DMS 273 (cell line): Measurements from ENCODE around the gene STK32B.
"Not testable (repeated sequence)": the region's sequence is repeated elsewhere in the genome, so short reads cannot be mapped to it uniquely, and the experiment has no call there.

Experiments used
- DNase-seq: peaks from one replicate; lab custom pipeline; 2025; ENCODE audit not compliant: unreplicated experiment; lab: John Stamatoyannopoulos, UW

The STK32B gene

DNA sequence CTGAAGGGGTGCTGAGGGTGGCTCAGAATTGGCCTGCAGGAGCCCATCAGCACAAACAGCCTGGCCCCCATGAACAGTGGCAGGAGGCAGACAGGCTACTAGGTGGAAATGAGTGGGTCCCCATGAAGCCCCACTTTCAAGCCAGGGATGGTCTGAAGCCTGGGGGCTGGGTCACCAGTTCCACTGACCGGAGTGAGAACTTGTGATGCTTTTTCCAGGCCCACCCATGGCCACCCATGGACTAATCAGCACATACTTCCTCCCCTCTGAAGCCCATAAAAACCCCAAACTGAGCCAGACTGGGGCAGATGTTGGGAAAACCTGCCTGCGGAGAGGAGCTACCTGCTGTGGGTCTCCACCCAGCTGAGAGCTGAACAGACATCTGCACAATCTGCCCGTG, 372.9 kb downstream of the STK32B start:
- DNase-seq, result no peak

DNA sequence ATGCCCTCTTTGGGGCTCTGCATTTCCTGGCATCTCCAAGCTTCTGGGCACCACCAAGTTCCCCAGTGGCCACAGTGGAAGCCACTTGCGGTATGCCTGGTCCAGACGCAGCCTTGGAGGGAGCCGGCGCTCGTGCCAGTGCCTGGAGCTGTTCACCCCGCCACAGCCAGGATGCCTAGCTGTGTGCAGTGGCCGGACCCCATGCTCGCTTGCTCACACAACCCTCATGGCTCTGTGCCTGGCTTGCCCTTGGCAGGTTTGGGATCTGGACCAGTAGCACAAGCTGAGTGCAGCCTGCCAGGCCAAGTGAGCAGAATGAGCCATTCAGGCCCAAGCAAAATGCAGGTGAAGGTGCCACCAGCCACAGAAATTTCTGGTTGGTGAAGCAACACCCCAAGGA, 373.6 kb downstream of the STK32B start:
- DNase-seq, result no peak

DNA sequence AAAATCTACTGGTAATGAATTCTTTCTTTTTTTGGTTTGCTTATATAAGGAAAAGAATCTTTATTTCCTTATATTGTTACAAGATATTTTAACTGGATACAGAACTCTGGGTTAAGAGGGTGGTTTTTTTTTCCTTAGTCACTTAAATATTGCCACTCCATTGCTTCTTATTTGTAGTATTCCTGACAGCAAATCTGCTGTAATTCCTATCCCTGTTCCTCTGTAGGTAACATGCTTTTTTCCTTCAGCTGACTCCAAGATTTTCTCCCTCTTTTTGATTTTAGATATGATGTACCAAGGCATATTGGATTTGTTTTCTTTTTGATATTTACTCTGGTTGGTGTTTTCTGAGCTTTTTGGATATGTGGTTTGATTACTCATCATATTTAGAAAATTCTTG, 378.5 kb downstream of the STK32B start:
- DNase-seq, result no peak

DNA sequence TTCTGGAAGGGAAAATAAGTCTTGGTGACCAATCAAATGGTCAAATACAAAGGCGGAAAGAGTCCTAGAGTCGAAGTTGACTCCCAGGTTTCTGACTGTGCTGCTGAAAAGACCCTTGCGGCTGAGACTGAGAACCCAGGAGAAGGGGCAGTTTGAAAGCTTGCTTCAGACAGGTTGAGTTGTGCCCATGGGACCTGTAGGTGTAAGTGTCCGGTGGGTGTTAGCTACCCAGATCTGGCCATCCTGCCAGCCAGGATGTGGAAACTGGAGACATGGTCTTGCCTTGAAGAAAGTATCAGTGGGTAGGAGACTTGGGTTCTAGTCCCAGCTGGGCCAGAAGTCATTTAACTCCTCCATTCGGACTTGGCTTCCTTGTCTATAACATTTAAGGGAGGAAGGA, 381.9 kb downstream of the STK32B start:
- DNase-seq, result no peak

DNA sequence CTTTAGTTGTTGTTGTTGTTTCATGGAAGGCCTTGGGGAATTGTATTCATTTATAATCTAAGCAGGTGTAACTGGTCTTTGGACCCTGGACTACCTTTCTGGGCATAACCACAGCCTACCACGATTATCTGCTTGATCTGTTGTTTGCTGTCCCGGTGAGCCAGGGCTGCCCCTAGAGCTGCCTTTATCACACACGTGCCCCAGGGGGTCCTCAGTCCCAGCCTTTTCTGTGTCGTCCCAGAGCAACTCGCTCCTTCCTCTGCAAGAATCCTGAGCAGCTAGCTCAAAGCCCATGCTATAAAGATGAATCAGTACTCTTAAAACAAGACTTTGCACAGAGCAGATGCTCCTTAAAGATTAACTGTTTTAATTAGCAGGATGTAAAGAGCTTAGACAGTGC, 383.9 kb downstream of the STK32B start:
- DNase-seq, result no peak

- no peak for DNase-seq
Observed at GRCh38 chr4:5435823-5436222, 384.5 kb downstream of the STK32B start.

- not testable (repeated sequence) for DNase-seq
Observed at GRCh38 chr4:5443976-5444802, 392.9 kb downstream of the STK32B start.

DNA sequence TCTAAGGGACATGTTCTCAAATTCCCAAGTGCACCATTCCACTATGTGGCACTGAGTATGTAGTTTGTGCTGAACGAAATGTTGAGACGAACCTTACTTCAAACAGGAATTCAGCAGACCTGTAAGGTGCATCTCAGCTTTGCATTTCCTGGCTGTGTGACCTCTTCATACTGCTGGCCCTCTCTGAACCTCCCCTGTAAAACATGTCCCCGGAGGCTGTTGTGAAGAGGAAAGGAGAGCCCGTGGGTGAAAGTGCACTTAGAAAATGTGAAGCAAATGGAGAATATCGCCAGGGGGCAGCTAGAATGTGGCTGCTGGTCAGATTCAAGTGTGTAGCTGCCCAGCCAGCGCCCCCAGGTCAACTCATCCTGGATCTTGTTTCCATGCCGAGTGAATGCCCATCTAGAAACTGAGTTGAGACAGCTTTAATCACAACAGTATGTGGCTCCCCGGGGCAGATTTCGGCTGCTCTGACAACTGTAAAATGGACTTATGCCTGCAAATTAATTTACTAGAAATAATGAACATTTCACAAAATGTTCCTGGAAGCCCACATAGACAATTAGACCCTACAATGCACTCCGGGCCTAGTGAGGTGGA, 393.7 kb downstream of the STK32B start:
- no peak for DNase-seq

- no peak for DNase-seq
Observed at GRCh38 chr4:5446595-5447226, 395.4 kb downstream of the STK32B start.

- no peak for DNase-seq
Observed at GRCh38 chr4:5447755-5448154, 396.5 kb downstream of the STK32B start.

DNA sequence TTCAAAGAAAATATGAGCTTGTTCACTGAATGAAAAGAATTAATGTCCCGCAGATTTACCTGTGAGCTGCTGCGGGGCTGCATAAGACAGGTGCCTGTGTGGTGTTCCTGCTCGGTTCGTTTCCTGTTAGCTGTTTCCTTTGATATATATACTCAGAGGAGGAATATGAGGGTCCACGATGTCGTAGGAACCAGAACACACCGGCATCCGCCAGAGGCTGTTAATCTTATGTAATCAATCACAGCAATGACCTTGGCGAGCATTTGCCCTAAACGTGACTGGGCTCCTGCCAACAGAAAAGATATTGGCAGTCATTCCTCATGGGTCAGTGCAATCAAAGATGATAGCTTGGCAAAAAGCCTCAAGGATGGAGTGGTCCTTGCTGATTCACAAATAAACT, 396.9 kb downstream of the STK32B start:
- no peak for DNase-seq

DNA sequence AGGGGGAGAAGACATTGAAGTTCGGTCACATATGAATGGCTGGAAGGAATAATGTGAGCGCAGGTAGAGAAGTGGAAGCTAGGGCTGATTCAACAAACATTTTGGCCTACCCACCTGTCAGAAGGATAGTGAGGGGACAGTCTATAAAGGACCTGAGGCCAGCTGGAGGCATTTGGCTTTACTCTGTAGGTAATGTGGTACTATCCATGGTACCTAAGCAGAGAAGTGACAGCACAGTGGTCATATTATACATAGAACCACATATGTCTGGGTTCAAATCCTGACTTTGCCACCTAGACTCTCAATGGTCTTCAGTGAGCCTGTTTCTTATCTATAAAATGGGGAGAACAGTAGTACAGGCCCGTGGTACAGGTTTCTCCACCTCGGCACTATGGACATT, 400.0 kb downstream of the STK32B start:
- DNase-seq, result no peak

- DNase-seq, result no peak
Observed at GRCh38 chr4:5452156-5452555, 400.9 kb downstream of the STK32B start.

DNA sequence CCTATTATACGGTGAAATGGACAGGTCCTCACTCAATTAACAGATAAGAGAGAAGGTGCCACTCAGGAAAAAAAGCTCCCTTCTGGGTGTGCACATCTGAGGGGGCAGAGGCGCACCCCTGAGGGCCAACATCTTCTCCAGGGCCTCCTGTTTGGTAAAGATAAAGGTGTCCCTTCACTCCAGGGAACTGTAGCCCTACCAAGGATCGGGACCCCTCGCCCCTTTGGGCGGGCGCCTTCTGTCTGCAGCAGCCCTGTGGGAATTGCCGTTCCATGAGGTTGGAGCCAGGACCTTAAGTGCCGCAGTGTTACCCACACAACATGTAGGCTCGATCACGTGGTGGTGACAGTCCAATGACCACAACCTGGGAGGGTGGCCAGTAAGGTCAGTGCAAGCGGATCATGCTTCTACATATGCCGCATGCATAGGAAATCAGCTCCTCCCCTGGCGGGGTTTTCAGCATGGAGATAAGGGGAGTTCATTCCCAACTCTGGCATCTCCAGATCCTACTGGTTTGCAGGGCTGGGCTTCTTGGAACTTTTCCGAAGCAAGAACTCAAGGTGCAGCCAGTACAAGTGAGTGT, 403.8 kb downstream of the STK32B start:
- no peak for DNase-seq

- no peak for DNase-seq
Observed at GRCh38 chr4:5456296-5456845, 405.1 kb downstream of the STK32B start.

DNA sequence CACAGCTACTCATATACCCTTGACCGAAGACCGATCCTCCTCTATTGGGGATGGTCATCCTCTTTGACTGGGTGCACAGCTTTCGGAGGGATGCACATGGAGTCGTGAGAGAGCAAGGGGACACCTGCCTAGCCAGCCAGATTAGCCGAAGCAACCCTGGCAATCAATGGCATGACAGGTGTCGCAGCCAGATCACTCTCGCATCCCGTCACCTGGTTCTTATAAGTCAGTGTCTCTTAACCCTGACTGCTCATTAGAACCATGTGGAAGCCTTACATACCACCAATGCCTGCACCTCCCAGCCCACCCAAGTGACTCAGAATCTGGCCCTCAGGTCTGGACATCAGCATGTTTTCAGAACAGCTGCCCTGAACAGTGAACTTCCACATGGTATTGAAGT, 407.4 kb downstream of the STK32B start:
- no peak for DNase-seq

GRCh38 chr4:5459236-5459635, 408.0 kb downstream of the STK32B start:
- DNase-seq, result no peak

DNA sequence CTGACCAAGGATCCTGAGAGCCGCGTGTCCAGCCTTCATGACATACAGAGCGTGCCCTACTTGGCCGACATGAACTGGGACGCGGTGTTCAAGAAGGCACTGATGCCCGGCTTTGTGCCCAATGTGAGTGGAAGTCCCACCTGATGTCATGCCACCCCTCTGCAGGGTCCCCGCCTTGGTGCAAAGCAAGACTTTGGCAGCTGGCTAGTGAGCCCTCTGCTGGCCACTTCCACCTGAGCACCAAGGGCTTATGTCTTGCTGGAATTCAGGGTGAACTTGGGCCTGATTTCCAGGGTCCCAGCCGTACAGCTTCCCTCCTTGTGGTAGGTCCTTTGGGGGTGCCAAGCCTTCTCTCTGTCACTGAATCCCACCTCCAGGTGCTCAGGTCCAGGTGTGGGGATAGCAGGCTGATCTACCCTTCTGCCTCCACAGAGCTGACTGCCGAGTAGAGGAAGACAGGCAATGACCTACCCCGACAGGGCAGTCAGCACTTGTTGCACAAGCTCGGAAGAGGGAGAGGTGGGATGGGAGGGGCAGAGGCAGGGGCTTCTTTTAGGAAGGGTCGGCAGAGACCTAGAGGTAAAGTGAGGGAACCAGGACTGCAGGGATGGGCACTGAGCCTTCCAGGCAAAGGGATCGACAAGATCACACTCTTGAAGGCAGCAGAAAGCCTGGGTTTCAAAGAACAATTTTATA, 409.0 kb downstream of the STK32B start:
- DNase-seq, result peak; percentile 44

- DNase-seq, result no peak
Observed at GRCh38 chr4:5461477-5461876, 410.2 kb downstream of the STK32B start.

- DNase-seq, result no peak
Observed at GRCh38 chr4:5462254-5462835, 411.1 kb downstream of the STK32B start.

- DNase-seq, result no peak
Observed at GRCh38 chr4:5462896-5463295, 411.6 kb downstream of the STK32B start.
